HFF-Myc (cell line): ENCODE results near the gene PLCB1.

Experiments used
- DNase-seq: peaks from one replicate; pipeline ENCODE4 v3.0.0-alpha.2; 2011; ENCODE audit warnings: low read depth; ENCODE audit errors: extremely low read depth
- H3K4me3 ChIP-seq: replicated peaks from 2 replicates; pipeline ENCODE4 v1.5.1; 2011; ENCODE audit warnings: low read depth, mild to moderate bottlenecking, control low read depth, low read length
- TF ChIP-seq, protein P1 (sequence below): IDR thresholded peaks from 2 replicates; pipeline ENCODE4 v1.5.1; 2012; ENCODE audit warnings: mild to moderate bottlenecking, low read depth, low read length, control low read depth; ENCODE audit errors: missing control alignments

Gene PLCB1

DNA sequence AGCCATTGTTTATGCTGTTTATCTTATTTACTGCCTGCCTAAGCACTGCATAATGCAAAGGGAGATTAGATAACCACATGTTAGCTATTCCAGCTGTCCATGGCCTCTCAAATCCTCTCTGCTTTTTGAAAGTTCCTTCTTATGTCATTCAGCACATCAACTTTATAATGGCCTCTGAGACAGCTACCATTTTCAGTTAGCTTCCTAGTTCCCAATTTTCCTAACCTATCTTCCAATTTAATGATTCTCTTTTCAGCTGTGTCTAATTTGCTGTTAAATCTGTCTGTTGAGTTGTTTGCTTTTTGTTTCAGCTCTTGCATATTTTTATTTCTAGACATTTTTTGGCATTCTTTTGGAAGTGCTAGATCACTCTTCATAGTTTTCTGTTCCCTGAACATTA, 763.4 kb downstream of the PLCB1 start:
- no peak overlapping the region for H3K4me3 ChIP-seq
- TF ChIP-seq, protein P1, sequence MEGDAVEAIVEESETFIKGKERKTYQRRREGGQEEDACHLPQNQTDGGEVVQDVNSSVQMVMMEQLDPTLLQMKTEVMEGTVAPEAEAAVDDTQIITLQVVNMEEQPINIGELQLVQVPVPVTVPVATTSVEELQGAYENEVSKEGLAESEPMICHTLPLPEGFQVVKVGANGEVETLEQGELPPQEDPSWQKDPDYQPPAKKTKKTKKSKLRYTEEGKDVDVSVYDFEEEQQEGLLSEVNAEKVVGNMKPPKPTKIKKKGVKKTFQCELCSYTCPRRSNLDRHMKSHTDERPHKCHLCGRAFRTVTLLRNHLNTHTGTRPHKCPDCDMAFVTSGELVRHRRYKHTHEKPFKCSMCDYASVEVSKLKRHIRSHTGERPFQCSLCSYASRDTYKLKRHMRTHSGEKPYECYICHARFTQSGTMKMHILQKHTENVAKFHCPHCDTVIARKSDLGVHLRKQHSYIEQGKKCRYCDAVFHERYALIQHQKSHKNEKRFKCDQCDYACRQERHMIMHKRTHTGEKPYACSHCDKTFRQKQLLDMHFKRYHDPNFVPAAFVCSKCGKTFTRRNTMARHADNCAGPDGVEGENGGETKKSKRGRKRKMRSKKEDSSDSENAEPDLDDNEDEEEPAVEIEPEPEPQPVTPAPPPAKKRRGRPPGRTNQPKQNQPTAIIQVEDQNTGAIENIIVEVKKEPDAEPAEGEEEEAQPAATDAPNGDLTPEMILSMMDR = no peak
- DNase-seq = no peak

DNA sequence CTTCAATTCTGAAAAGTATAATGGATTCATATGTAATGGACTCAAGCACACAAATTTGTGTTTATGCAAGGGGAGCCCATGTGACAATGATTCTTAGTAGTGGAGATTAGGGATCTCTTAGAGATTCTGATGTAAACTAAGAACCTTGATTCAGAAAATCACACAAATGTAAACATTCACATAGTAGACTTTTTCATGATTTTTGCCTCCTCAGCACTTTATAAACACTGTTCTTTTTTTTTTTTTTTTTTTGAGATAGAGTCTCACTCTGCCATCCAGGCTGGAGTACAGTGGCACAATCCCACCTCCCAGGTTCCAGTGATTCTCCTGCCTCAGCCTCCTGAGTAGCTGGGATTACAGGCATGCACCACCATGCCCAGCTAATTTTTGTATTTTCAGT, 766.8 kb downstream of the PLCB1 start:
- DNase-seq = no peak
- TF ChIP-seq, protein P1 = no peak

DNA sequence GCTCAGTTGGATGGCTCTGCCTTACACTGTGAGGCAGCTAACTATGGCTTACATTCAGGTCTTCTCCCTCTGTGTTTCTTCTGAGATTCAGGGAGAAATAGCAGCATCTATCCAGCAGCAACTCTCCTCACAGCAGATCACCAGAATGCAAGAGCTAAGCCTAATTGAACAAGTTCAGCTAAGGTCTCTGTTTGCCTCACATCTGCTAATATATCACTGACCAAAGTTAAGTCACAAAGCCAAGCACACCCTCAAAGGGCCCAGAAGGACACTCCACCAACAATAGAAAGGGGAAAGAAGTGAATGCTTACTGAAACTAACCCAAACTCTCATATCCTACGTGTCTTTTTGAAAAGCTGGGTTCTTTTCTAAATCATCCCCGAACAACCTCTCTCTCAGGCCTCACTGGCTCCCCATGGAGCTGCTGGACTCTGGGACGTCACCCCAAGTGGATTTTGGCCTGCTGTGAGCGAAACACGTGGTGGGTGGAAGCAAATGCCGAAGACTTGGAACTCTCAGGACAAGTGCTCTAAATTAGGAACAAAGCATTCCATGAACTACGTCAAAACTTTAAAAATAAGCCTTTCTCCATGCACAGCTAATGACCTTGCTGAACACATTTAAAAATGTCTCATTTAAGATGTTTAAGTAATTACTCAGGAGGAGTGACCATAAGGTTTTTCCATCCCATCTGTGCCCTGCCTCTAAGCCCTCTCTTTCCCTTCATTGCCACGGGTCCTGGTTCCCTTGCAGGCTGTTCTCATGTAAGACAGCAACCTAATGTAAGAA, 769.4 kb downstream of the PLCB1 start:
- TF ChIP-seq, protein P1 = no peak
- no peak overlapping the region for H3K4me3 ChIP-seq
- no peak for DNase-seq

More for the DNA sequence above, 766.8 kb downstream of the PLCB1 start:
- H3K4me3 ChIP-seq = no peak overlapping the region

DNA sequence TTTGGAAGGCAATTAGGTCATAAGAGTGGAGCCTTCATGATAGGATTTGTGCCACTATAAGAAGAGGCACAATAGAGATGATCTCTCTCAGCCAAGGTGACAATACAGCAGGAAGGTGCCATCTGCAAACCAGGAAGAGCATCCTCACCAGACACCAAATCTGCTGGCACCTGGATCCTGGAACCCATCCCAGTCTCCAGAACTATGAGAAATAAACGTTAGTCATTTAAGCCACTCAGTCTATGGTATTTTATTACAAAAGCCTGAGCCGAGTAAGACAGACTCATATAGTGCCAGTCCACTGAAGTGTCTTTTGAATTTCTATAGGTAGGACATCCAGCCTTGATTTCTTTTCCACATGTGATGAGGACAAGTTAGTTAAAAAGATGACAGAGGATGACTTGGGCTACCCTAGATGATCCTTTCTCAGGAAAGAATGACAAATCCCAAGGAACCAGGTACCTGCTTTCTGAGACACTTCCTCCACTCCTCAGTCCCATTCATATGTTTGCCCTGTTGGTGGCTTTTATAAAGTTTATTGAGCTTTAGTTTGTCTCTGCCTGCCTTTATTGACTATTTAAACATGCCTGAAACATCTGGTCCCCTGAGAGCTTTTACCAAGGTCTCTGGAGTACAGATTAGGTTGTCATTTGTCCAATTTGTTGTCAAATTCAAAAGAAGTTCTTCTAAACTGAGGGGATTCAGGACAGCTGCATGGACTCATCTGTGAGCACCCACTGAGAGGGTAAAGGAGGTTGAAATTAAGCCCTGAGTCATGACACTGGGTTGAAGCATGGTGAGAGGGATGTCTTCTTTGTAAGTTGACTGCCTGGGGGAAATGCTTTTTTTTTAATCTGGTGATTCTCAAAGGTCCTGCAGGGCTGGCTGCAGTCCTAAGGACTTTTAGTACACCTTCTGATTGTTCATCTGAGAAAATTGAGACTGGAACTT, 771.9 kb downstream of the PLCB1 start:
- no peak overlapping the region for H3K4me3 ChIP-seq
- DNase-seq = no peak
- TF ChIP-seq, protein P1 = no peak

DNA sequence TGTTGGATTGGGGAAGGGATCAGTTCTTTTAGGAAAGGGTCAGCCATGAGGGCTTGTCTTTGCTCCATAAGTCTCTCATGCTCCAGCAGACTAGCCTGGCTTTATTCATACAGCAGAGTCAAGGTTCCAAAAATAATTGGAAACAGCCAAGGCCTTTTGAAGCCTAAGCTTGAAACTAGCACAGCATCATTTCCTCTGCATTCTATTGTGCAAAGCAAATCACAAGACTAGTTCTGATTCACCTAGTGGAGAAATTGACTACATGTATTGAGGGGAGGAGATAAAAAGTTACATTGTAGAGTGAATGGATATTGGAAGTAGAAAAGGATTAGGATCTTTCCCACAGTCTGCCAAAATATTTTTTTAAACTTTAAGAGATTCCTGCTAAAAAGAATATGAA, 777.5 kb downstream of the PLCB1 start:
- no peak overlapping the region for H3K4me3 ChIP-seq
- no peak for DNase-seq
- TF ChIP-seq, protein P1 = no peak

DNA sequence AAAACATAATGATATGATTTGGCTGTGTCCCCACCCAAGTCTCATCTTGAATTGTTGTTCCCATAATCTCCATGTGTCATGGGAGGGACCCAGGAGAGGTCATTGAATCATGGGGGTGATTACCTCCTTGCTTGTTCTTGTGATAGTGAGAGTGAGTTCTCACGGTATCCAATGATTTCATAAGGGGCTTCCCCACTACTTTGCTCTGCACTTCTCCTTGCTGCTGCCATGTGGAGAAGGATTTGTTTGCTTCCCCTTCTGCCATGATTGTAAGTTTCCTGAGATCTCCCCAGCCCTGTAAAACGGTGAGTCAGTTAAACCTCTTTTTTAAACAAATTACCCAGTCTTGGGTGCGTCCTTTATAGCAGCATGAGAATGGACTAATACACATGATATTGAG, 780.0 kb downstream of the PLCB1 start:
- TF ChIP-seq, protein P1 = no peak
- no peak overlapping the region for H3K4me3 ChIP-seq
- no peak for DNase-seq
